ENCODE results near the gene TFCP2L1. TPM values are rescaled to one million over a fixed set of nuclear protein-coding genes. Genes with fewer than 3 reads are reported as not detected.

The TFCP2L1 gene
- total and polyA plus RNA-seq, 2 experiments from 2014 or later = 0.94 to 6.4 TPM

GRCh38 chr2:121263996-121264715 lies 20.8 kb downstream of the TFCP2L1 start:
- peak; percentile 83 for ATAC-seq
- Histone ChIP-seq H3K27ac (ENCODE audit: low read depth) (no peak overlapping the region), H3K4me3 (no peak overlapping the region), H3K36me3 (ENCODE audit: insufficient read depth) (no peaks in the 10 kb centered on the region), H3F3A (replicated peaks; ENCODE audit: low read depth) (no peaks in the 10 kb centered on the region), H2AFZ (no peak overlapping the region), H4K20me1 (replicated peaks; ENCODE audit: insufficient read depth) (peaks cover 4% of the 10 kb centered on the region; the same call in 1 of the 2 replicates), H3K27me3 (ENCODE audit: insufficient read depth) (no peaks in the 10 kb centered on the region), H3K79me2 (replicated peaks; ENCODE audit: insufficient read depth) (no peaks in the 10 kb centered on the region), H3K4me1 (ENCODE audit: insufficient read depth) (no peaks in the 10 kb centered on the region), H3K9me2 (ENCODE audit: insufficient read depth) (no peaks in the 10 kb centered on the region), H3K4me2 (no peak overlapping the region)
- TF ChIP-seq ZNF462 (CRISPR knock-in tag; IDR thresholded peaks at IDR 0.05) (no peak), CREB1 (CRISPR knock-in tag; IDR thresholded peaks at IDR 0.05; ENCODE audit: low read depth) (no peak), POLR2AphosphoS5 (IDR thresholded peaks at IDR 0.05; ENCODE audit: low read depth) (no peak), ETS1 (IDR thresholded peaks at IDR 0.05) (no peak), EZH2 (IDR thresholded peaks at IDR 0.05; ENCODE audit: low read depth, unreplicated experiment) (no peak), CTCF (conservative IDR thresholded peaks at IDR 0.05; ENCODE audit: low read depth in 2 of 2) (peak in 1 of 2 experiments; percentile 26; a peak in 2 of 4 replicates), ZNF331 (CRISPR knock-in tag; IDR thresholded peaks at IDR 0.05; ENCODE audit: low read depth) (no peak)
- no peaks in the 10 kb centered on the region for H3K36me3 Mint-ChIP-seq (ENCODE audit: low read depth)
- H3K27ac Mint-ChIP-seq = no peak overlapping the region
- peaks cover 4% of the 10 kb centered on the region for H3K27me3 Mint-ChIP-seq (ENCODE audit: insufficient read depth, low read depth, poor library complexity)
- no peaks in the 10 kb centered on the region for H3K4me1 Mint-ChIP-seq
- no peak for DNase-seq (ENCODE audit: low spot score)
- H3K9me3 Mint-ChIP-seq = no peaks in the 10 kb centered on the region
- no peak overlapping the region for H3K4me3 Mint-ChIP-seq

Measured in GM23338 (cell line).